Measurements from ENCODE around the gene CYP4F8. TPM values are rescaled to one million over a fixed set of nuclear protein-coding genes. Genes with fewer than 3 reads are reported as not detected.

The CYP4F8 gene
- total and polyA plus RNA-seq, 2 of the 8 experiments (the other 6 are each of a cell fraction or from before 2014, with no cell fraction given) = not detected

DNA sequence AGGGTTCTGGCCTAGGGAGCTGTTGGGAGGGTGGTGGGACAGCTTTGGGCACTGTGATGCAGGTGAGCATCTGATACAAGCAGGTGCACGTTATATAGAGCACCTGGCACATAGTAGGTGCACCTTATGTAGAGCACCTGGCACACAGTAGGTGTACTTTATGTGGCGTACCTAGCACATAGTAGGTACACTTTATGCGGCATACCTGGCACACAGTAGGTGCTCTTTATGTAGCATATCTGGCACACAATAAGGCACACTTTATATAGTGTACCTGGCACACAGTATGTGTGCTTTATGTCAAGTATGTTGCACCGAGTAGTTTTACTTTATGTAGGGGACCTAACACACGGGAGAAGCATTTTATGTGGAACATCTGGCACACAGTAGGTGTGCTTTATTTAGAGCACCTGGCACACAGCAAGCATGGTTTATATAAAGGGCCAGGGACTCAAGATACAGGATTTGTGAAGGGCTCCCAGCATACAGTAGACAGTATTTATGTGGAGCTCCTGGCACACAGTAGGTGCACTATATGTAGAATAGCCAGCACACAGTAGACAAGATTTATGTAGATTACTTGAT, 56.3 kb downstream of the CYP4F8 start (continued):
- TF ChIP-seq, protein P1, sequence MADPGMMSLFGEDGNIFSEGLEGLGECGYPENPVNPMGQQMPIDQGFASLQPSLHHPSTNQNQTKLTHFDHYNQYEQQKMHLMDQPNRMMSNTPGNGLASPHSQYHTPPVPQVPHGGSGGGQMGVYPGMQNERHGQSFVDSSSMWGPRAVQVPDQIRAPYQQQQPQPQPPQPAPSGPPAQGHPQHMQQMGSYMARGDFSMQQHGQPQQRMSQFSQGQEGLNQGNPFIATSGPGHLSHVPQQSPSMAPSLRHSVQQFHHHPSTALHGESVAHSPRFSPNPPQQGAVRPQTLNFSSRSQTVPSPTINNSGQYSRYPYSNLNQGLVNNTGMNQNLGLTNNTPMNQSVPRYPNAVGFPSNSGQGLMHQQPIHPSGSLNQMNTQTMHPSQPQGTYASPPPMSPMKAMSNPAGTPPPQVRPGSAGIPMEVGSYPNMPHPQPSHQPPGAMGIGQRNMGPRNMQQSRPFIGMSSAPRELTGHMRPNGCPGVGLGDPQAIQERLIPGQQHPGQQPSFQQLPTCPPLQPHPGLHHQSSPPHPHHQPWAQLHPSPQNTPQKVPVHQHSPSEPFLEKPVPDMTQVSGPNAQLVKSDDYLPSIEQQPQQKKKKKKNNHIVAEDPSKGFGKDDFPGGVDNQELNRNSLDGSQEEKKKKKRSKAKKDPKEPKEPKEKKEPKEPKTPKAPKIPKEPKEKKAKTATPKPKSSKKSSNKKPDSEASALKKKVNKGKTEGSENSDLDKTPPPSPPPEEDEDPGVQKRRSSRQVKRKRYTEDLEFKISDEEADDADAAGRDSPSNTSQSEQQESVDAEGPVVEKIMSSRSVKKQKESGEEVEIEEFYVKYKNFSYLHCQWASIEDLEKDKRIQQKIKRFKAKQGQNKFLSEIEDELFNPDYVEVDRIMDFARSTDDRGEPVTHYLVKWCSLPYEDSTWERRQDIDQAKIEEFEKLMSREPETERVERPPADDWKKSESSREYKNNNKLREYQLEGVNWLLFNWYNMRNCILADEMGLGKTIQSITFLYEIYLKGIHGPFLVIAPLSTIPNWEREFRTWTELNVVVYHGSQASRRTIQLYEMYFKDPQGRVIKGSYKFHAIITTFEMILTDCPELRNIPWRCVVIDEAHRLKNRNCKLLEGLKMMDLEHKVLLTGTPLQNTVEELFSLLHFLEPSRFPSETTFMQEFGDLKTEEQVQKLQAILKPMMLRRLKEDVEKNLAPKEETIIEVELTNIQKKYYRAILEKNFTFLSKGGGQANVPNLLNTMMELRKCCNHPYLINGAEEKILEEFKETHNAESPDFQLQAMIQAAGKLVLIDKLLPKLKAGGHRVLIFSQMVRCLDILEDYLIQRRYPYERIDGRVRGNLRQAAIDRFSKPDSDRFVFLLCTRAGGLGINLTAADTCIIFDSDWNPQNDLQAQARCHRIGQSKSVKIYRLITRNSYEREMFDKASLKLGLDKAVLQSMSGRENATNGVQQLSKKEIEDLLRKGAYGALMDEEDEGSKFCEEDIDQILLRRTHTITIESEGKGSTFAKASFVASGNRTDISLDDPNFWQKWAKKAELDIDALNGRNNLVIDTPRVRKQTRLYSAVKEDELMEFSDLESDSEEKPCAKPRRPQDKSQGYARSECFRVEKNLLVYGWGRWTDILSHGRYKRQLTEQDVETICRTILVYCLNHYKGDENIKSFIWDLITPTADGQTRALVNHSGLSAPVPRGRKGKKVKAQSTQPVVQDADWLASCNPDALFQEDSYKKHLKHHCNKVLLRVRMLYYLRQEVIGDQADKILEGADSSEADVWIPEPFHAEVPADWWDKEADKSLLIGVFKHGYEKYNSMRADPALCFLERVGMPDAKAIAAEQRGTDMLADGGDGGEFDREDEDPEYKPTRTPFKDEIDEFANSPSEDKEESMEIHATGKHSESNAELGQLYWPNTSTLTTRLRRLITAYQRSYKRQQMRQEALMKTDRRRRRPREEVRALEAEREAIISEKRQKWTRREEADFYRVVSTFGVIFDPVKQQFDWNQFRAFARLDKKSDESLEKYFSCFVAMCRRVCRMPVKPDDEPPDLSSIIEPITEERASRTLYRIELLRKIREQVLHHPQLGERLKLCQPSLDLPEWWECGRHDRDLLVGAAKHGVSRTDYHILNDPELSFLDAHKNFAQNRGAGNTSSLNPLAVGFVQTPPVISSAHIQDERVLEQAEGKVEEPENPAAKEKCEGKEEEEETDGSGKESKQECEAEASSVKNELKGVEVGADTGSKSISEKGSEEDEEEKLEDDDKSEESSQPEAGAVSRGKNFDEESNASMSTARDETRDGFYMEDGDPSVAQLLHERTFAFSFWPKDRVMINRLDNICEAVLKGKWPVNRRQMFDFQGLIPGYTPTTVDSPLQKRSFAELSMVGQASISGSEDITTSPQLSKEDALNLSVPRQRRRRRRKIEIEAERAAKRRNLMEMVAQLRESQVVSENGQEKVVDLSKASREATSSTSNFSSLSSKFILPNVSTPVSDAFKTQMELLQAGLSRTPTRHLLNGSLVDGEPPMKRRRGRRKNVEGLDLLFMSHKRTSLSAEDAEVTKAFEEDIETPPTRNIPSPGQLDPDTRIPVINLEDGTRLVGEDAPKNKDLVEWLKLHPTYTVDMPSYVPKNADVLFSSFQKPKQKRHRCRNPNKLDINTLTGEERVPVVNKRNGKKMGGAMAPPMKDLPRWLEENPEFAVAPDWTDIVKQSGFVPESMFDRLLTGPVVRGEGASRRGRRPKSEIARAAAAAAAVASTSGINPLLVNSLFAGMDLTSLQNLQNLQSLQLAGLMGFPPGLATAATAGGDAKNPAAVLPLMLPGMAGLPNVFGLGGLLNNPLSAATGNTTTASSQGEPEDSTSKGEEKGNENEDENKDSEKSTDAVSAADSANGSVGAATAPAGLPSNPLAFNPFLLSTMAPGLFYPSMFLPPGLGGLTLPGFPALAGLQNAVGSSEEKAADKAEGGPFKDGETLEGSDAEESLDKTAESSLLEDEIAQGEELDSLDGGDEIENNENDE (IDR thresholded peaks at IDR 0.05; ENCODE audit: insufficient replicate concordance, low read length) = no peak
- TF ChIP-seq BRCA1 (IDR thresholded peaks at IDR 0.05; ENCODE audit: low read depth, low read length) (no peak), CBX8 (IDR thresholded peaks at IDR 0.05; ENCODE audit: borderline replicate concordance, low read depth, low read length) (no peak), RBBP5 (IDR thresholded peaks at IDR 0.05; ENCODE audit: borderline replicate concordance, low read depth, low read length) (no peak), JUN (IDR thresholded peaks at IDR 0.05; ENCODE audit: low read depth, low read length) (no peak), CBX5 (IDR thresholded peaks at IDR 0.05; ENCODE audit: low read depth, low read length) (no peak)
- TF ChIP-seq, protein P2, sequence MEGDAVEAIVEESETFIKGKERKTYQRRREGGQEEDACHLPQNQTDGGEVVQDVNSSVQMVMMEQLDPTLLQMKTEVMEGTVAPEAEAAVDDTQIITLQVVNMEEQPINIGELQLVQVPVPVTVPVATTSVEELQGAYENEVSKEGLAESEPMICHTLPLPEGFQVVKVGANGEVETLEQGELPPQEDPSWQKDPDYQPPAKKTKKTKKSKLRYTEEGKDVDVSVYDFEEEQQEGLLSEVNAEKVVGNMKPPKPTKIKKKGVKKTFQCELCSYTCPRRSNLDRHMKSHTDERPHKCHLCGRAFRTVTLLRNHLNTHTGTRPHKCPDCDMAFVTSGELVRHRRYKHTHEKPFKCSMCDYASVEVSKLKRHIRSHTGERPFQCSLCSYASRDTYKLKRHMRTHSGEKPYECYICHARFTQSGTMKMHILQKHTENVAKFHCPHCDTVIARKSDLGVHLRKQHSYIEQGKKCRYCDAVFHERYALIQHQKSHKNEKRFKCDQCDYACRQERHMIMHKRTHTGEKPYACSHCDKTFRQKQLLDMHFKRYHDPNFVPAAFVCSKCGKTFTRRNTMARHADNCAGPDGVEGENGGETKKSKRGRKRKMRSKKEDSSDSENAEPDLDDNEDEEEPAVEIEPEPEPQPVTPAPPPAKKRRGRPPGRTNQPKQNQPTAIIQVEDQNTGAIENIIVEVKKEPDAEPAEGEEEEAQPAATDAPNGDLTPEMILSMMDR (IDR thresholded peaks at IDR 0.05; ENCODE audit: control extremely low read depth in 1 of 3, insufficient read depth in 1 of 3, low read depth in 1 of 3, low read length in 3 of 3) = no peak
- TF ChIP-seq, protein P3, sequence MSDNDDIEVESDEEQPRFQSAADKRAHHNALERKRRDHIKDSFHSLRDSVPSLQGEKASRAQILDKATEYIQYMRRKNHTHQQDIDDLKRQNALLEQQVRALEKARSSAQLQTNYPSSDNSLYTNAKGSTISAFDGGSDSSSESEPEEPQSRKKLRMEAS (IDR thresholded peaks at IDR 0.05) = no peak
